8988T (cell line): Measurements from ENCODE around the gene SLC37A4.
A peak's percentile ranks its signal among the peaks of the same experiment; 100 is the strongest.
"Not testable (repeated sequence)": the region's sequence is repeated elsewhere in the genome, so short reads cannot be mapped to it uniquely, and the experiment has no call there.

ENCODE experiments used
- DNase-seq: peaks from one replicate; pipeline ENCODE4 v3.0.0; 2011

The SLC37A4 gene

DNA sequence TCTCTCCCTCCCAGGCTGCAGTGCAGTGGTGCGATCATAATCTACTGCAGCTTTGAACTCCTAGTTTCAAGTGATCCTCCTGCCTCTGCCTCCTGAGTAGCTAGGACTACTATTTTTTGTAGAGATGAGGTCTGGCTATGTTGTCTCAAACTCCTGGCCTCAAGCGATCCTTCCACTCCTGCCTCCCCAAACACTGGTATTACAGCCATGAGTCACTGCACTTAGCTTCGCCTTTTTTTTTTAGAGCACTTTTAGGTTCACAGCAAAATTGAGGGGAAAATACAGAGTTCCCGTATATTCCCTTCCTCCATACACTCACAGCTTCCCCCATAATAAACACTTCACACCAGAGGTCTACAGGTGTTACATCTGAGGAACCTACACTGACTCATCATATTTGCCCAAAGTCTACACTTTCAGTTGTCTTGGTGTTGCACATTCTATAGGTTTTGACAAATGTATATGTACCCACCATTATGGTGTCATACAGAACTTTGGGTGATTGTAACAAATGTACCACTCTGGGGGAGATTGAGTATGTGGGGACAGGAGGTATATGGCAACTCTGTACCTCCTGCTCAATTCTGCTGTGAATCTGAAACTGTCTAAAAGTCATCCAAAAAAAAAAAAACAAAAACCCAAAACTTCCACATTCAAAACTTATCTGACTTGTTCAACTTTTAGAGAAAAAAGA is 11.3 kb upstream of the SLC37A4 start:
- DNase-seq: no peak

DNA sequence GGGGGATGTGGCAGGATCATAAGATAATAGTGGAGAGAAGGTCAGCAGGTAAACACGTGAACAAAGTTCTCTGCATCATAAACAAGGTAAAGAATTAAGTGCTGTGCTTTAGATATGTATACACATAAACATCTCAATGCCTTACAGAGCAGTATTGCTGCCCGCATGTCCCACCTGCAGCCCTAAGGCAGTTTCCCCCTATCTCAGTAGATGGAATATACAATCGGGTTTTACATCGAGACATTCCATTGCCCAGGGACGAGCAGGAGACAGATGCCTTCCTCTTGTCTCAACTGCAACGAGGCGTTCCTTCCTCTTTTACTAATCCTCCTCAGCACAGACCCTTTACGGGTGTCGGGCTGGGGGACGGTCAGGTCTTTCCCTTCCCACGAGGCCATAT is 8.8 kb upstream of the SLC37A4 start:
- DNase-seq: not testable (repeated sequence)

DNA sequence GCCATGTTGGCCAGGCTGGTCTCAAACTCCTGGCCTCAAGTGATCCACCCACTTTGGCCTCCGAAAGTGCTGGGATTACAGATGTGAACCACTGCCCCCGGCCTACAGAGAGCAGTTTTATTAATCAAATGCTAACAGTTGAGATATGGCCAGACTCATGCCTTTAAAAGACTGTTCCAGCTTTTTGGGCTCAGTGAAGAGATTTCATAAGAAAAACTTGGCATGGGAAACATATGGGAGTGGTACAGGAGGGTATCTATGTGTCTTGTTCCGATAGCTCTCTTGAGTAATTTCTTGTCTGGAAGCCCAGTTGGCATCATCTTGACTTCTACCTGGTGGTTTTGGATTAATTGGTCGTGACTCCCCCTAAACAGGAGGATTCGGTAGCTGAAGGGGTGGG is 8.2 kb upstream of the SLC37A4 start:
- DNase-seq: no peak

DNA sequence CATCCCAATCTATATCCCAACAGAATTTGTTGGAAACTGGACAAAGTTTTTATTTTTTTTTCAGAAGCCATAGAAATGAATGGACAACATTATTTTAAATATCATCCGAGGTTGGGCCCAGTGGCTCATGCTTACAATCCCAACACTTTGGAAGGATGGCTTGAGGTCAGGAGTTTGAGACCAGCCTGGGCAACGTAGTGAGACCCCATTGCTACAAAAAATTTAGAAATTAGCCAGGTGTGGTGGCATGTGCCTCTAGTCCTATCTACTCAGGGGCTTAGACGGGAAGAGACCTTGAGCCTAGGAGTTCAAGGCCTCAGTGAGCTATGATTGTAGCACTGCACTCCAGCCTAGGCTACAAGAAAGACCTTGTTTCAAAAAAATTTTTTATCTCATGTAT is 4.1 kb upstream of the SLC37A4 start:
- DNase-seq: no peak

DNA sequence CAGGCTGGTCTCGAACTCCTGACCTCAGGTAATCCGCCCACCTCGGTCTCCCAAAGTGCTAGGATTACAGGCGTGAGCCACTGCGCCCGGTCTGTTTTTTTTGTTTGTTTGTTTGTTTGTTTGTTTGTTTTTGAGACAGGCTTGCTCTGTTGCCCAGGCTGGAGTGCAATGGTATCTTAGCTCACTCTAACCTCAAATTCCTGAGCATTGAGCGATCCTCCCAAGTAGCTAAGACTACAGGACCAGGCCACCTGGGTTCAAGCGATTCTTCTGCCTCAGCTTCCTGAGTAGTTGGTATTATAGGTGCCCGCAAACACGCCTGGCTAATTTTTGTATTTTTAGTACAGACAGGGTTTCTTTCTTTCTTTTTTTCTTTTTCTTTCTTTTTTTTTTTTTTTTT is 2.7 kb upstream of the SLC37A4 start:
- DNase-seq: not testable (repeated sequence)

DNA sequence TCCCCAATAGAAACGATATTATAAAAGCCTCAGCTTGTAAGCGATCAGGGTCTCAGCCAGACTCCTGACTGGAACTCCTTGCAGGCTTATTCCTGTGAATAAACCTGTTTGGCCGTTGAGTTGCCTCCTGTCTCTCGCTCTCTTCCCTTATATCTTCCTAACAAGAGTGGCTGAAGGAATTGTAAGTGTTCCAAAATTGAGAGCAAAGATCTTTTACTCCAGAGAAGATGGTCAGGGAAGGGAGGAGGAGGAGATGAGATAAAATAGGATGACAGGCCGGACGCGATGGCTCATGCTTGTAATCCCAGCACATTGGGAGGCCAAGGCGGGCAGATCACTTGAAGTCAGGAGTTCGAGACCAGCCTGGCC is 1.2 kb upstream of the SLC37A4 start:
- no peak for DNase-seq

DNA sequence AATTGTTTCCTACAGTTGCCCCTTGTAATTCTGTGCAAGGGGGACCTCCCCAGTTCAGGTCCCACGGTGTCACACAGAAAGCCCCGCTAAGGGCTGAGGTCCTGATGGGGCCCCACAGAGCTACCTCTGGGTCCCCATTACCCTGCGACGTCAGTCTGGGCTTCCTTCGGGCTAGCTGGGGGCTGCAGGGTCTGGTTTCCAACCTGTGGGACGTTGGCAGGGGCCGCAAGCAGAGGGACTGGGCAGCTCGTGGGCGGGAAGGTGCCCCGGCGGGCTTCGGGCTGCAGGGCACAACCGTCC is 698 bp downstream of the SLC37A4 start:
- no peak for DNase-seq

DNA sequence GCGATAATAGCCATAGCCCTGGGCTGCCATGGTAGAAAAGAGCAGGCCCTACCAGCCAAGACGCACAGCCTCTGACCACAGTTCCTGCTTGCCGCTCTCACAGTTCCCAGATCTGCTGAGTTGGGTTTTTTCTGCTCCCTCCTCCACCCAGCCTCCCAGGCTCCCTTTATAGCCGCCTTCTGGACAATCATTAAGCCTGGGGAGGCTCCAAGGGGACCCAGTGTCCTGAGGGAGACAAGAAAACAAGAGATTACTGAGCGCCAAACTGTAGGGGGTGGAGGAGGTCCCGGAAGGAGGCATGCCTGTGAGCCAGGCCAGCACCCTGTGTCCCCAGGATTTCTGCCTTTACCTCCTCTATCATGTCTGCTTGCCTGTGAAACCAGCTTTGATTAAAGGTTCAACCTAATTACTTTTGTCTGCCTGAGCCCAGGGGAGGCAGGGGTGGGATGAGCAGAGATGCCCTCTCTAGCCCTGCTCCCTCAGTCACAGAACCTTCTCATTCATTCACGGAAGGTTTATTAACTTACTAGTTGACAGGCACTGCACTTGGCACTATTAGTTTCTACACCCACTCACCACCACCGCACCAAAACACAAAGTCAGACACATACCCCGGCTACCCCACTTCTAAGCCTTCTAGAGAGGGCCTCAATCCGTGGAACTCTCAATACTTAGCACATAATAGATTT is 1.2 kb downstream of the SLC37A4 start:
- DNase-seq: peak; percentile 18

DNA sequence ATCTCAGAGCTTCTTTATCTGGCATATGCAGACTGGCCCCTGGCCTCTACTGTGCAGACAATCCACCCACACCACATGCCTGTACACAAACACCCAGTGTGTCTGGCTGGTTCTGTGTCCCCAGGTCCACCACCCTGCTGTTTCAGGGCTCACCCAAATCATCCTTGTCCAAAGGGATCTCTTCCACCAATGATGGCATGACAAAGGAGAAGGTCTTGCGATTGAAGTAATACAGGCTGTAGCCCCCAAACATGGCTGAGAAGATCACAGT is 1.7 kb downstream of the SLC37A4 start:
- DNase-seq: peak; percentile 5

DNA sequence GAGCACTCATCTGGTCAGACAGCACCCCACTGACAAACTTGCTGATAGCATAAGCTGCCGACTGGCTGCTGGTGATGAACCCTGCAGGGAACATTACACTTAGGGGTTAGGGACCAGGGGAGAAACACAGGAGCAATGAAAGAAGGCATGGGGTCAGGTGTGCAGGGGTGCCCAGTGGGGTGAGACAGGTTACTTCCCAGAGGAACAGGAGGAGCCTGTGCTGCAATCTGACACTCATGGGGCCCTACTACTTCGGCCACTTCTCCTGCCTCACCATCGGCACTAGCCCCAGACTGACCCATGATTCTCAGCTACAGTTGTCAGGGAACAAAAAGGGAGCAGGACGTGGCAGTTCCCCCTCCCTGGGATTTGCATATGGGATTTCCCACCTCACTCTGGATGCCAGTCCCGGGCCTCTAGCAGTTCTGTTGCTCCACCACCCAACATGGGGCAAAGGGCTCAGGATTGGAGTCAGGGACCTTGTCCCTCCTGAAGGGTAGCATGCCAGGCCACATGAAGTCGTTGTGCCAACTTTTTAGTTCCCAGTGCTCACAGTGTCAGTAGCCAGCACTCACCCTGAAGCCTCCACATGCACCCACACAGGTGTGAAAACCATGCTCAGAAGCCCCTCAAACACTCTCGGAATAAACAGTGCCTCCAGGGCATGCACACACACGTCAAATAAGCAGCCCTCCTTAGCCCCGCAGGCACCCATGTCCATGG is 2.2 kb downstream of the SLC37A4 start:
- DNase-seq: peak; percentile 8

DNA sequence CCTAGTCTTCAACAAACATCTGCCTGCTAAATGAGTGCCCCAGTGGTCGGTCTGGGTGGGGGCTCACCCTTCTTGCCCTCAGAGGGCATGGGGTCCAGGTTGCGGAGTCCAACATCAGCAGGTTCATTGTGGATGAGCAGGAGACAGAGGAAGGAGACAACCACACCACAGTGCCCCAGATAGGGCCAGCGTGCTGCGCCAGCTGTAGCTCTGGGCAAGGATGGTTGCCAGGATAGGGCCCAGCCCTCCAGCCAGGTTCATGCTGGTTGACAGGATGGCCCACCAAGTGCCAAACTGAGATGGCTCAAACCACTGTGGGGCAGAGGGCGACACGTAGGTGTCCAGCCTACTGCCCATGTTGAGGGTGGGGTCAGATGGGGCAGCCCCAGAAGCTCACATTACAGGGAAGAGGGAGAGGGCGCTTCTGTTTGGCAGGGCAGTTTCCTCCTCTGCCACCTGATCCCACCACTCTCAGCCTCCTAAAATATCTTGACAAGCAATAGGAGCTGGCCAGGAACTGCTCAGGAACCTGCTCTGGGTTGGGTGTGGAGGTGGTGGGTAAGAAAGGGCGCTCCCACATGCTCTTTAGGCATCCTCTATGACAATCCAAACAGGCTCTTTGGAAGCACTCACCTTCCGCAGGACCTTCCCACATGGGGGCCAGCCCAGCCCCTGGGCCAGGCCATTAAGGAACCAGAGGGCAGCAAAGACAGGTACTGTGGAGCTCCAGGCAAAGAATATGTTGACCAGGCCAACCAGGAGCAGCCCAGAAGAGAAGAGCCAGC is 2.9 kb downstream of the SLC37A4 start:
- DNase-seq: peak; percentile 7

DNA sequence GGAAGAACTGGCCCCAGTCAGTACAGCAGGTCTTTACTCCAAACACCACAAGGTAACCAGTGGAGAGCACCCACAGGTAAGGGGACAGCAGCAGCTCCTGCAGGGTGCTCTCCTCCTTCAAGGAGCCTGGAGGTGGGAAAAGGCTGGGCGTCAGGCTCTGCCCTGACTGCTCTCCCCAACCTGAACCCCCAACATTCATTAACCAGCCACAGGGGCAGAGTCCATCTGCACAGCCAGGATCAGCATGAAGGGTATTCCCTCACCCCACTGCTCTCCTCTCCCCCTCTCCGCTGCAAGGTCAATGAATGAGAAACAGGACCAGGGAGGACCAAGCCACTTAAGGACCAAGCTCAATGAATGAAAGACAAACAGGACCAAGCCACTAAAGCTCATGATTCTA is 3.7 kb downstream of the SLC37A4 start:
- DNase-seq: peak; percentile 11

DNA sequence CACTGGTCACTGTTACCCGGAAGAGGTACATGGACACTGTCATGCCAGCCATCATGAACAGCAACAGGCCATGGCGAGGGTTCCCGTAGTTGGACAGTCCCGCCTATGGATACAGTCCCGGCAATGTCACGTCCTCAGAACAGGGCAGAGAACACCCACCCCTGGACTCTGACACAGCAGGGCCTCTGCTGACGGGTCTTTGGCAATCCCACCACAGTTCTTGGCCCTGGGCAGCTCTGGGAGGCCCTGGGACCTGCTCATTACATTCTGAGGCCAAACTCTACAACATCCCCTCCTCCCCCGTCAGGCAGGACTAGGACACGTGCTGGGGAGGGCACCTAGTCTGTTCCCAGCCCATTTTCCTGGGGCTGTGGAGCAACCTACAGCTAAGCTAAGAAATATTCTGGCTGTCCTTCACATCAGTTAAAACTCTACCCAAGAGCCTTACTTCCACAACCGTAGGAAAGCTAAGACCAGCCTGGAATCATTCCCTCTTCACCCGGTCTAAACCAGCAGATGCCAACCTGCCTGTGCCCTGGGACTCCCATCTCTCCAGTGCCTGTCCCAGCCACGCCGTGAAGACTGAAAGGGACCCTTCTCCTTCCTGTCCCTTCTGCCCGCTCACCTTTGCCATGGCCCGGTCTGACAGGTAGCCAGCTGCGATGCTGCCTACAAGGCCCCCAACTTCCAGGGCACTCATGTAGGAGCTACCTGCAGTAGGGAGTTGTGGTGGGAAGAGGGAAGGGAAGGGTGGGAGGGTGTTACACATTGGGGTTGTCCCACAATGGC is 4.5 kb downstream of the SLC37A4 start:
- DNase-seq: peak; percentile 13

DNA sequence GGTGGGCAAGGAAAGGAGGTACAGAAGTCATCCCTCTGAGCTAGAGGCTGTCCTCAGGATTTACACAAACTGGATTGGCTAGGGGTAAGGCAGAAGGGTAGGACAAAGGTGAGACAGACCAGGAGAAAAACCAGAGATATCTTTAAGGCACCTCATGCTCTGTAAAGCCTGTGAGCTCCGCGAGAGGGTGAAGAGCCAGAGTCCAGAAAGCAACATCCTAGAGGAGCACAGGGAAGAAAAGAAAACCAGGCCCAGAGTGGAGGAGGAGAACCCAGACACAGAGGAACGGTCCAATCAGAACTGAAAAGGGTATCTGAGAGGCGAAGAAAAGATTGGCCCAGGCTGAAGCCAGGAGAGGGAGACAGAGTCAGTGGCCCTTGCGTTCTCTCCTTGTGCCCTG is 5.1 kb downstream of the SLC37A4 start:
- DNase-seq: peak; percentile 15

DNA sequence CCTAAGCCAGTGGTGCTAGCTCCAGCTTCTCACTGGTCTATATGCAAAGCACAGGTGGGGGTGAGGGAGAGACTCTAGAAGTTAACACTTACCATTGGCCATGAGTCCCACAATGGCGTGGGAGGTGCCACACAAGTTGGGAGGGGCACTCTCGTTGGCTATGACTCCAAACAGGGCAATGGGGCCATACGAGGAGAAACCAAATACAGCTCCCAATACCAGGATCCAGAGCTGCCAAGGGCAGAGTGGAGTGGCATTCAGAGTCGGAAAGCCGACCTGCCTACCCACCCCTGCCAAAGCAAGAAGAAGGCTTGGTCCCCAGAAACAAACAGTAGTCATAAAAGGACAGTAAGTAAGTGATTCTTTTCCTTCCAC is 5.6 kb downstream of the SLC37A4 start:
- DNase-seq: peak; percentile 15

DNA sequence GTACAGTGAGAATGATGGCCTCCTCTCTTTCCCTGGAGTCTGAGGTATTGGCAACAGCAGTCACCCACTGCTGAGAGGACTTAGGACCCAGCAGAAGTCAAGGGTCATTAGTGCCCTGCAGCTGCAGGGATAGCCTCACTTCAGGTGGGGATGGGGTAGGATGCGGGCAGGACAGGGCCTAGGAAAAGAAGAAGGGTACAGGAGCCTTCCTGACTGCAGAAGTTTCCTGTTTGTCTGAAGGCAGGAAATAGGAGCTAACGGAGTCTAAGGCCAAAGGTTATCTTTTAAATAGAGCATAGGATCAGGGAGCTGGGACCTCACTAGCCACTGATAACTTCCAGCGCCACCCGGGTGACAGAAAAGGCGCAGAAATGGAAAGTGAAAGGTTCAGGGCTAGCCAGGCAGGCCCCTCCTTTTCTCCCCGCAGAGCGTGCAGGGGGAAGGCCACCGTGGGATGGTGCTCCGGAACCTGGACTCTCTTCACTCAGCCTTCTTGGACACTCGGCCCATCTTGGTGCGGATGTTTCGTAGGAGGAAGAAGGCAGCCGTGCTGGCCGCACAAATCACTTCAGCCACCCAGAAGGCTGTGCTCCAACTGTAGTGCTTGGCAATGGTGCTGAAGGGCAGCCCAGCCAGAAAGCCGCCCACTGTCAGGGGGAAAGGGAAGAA is 6.1 kb downstream of the SLC37A4 start:
- DNase-seq: peak; percentile 13

DNA sequence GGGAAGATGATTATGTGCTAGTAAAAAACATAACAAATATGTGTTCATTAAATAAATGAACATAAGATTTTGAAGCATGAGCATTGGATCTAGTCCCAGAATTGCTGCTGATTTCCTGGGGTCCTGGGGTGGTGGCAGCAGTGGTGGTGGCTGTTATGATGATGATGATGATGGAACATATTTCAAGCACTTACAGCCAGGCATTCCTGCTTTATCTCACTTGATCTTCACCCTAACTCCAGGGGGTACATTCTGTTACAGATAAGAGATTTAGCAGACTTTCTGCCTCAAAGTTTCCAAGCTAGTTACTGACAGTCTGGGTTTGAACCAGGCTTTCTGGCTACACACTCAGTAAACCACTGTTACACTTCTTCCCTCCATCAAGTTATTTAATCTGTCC is 6.9 kb downstream of the SLC37A4 start:
- DNase-seq: peak; percentile 14

DNA sequence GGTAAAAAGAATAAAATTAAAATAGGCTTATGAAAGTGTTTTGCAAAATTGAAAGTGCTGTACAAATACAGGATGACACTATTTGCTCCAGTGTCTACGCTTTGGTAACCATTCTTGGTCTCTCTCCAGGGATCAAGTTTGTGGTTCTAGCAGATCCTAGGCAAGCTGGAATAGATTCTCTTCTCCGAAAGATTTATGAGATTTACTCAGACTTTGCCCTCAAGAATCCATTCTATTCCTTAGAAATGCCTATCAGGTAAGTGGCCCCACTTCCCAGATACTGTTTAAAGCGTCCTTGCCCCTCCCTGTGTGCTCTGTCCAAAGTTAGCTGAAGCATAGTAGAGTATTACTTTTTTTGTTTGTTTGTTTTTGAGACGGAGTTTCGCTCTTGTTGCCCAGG is 9.0 kb downstream of the SLC37A4 start:
- DNase-seq: no peak

DNA sequence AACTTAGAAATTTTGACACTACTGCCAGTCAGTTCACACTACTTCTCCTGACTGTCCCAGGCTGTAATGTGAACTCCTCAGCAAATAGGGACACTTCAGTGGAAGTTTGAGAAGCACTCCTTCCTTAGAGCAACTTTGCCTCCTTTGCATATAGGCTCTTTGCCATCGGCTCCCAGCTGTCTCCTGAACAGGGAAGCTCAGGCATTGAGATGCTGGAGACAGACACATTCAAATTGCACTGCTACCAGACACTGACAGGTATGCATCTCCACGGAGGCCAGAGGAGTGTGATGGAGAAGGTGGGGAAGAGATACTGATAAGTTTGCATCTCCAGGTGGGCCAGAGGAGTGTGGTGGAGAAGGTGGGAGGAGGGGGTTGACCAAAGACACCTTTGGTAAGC is 10.7 kb downstream of the SLC37A4 start:
- no peak for DNase-seq

DNA sequence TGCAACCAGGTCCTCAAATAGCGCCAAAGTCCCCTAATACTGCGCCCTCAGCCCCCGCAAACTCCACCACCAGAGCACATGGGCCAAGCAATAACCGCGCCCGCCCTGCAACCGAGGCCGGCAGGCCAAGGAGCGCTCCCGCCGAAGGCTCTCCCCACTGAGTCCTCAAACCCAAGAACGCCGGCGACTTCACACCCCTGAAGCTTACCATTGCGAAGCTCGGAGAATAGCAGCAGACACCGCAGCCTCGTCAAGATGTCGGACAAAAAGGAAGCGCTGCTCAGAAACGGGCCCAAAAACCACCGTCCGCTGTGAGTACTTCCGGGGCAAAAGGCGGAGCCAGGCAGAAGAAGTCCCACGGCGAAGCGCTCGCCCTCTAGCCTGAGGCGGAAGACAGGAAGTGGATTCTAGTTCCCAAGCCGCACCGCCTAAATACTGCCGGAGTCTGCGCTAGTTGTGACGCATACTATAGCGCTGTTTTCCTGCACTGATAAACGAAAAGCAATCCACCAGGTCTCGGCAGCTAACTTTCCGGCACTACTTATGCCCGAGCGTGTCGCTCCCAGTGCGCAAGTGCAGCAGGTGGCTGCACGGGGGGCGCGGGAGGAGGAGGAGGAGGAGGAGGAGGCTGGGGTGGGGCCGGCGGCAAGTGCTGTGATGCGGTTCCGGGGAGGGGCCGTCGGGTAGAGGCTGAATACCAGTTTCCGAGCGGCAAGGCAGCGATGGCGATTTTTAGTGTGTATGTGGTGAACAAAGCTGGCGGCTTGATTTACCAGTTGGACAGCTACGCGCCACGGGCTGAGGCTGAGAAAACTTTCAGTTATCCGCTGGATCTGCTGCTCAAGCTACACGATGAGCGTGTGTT is 12.4 kb downstream of the SLC37A4 start, which contains the start of the genes RPS25 and TRAPPC4:
TSS of gene RPS25 (minus strand) at position 270 of the 865 bp plus-strand sequence. CDS start at position 211, 59 bp downstream.
TSS of gene TRAPPC4 (plus strand) at position 693 of the 865 bp plus-strand sequence. CDS start at position 723, 30 bp downstream.
- peak; percentile 88 for DNase-seq

DNA sequence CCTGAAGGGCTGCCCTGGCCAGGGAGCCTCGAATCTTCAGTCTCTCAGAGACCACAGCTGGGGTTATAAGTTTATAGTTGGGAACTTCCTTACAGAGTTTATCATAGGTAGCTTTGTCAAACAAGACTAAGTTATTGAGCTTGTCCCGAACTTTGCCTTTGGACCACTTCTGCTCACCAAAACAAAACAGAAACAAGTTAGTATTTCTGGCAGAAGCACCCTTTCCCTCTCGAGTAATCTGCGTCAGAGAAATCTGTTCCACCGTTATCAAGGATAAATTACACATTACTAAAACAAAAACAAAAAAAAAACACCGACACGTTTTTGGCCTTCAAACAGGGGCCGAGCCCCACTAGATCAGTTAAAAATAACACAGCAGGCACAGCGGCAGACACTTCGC is 13.3 kb downstream of the SLC37A4 start:
- DNase-seq: not testable (repeated sequence)
